HG03064 (cell line): ENCODE results near the gene STIL.
"Not testable (repeated sequence)": the region's sequence is repeated elsewhere in the genome, so short reads cannot be mapped to it uniquely, and the experiment has no call there.

Experiments used
- ATAC-seq: cut with Tn5 transposase; IDR thresholded peaks from one replicate; pipeline ENCODE4 v1.9.1; 2021; ENCODE audit warnings: low read depth; ENCODE audit not compliant: unreplicated experiment

STIL gene

DNA sequence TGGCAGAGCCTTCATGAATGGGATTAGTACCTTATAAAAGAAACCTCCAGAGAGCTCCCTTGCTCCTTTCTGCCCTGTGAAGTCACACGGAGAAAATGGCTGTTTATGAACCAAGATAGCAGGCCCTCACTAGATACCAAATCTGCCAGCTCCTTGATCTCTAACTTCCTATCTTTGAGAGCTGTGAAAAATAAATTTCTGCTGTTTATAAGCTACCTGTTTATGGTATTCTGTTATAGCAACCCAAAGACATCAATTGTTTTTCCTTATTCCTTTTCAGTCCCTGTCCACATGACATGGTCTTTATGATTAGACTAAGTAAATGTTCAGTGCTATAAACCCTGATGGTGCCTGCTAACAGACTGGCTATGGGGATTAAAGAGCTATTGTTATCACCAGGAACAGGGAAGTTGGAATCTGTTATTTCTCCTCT, 9.7 kb upstream of the STIL start:
- no peak for ATAC-seq

- ATAC-seq, result not testable (repeated sequence)
Measured at GRCh38 chr1:47319968-47320367, 6.0 kb upstream of the STIL start.

DNA sequence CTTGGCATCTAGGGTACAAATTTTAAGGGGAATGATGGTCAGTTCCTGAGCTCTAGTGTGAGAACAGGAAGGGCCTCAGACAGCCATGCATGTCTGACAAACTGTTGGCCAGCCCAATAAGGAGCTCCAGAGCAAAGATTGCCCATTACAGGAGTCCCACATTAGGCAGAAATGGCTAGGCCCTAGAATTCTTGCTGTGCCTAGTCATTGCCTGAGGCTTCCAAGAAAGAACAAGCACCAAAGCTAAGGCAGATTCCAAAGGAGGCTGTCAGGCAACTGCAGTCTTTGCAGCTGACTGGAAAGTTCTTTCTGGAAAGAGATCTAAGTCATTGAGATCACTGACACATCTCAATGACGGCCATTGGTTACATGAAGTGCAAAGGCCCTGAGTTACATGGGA, 3.9 kb upstream of the STIL start:
- ATAC-seq, result no peak

GRCh38 chr1:47309427-47309826, 4.5 kb downstream of the STIL start:
- no peak for ATAC-seq

- no peak for ATAC-seq
Measured at GRCh38 chr1:47302472-47302871, 11.5 kb downstream of the STIL start.

DNA sequence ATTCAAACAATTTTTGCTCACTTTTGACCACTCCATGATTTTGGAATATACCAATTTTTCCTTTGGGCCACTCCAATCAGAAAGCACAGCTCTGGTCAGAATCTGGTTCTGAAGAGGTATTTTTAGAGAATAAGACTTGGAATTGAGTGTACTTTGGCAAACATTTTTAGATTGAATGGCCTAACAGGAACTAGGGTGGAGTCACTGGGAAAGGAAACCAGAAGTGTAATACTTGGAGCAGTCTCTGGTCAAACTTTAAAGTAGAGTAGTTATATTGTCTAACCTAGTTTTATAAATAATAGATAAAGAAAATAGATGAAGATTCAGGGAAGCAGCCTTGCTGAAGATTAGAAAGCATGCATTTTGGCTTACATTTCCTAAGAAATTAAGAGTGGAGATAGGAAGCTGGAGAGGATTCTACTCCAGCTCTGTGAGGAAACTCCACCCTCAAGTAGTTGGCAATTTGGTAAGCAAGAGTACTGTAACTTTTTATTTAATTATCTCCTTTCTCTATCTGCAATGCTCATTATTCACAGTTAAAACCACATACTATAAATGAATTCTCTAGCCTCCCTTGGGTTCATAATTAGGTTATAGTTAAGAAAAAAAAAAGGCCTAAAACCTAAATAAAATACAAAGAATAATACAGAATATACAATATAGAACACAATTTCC, 15.8 kb downstream of the STIL start:
- no peak for ATAC-seq

DNA sequence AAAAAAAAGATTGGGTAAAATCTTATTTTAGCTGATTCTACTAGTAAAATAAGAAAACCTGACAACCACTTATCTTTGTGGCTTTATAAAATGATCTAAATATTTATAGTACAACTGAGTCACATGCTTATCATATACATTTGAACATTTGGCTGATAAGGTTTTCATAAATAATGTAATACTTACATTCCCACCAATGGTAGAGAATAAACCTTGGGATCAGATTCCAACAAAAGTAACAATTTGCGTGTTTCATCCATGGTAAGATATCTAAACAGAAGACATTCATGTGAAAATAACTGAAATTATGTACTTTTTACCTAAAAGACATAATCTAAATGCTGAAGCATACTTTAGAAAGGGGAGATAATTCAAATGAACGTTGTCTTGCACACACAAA, 18.4 kb downstream of the STIL start:
- ATAC-seq, result no peak

GRCh38 chr1:47294863-47295262, 19.1 kb downstream of the STIL start:
- ATAC-seq, result not testable (repeated sequence)

- ATAC-seq, result not testable (repeated sequence)
Measured at GRCh38 chr1:47288116-47288515, 25.8 kb downstream of the STIL start.

GRCh38 chr1:47280142-47280541, 33.8 kb downstream of the STIL start:
- ATAC-seq, result no peak

GRCh38 chr1:47276850-47277249, 37.1 kb downstream of the STIL start:
- ATAC-seq, result no peak

DNA sequence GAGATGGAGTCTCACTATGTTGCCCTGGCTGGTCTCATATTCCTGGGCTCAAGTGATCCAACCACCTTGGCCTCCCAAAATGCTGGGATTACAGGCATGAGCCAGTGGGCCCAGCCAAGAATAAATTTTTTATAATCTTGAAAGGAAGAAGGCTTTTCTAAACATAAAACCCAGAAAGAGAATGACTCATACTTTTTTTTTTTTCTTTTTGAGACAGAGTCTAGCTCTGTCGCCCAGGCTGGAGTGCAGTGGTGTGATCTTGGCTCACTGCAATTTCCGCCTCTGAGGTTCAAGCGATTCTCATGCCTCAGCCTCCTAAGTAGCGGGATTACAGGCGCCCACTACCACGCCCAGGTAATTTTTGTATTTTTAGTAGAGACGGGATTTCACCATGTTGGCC, 38.1 kb downstream of the STIL start:
- ATAC-seq, result not testable (repeated sequence)

- ATAC-seq, result not testable (repeated sequence)
Measured at GRCh38 chr1:47265529-47265928, 48.4 kb downstream of the STIL start.

DNA sequence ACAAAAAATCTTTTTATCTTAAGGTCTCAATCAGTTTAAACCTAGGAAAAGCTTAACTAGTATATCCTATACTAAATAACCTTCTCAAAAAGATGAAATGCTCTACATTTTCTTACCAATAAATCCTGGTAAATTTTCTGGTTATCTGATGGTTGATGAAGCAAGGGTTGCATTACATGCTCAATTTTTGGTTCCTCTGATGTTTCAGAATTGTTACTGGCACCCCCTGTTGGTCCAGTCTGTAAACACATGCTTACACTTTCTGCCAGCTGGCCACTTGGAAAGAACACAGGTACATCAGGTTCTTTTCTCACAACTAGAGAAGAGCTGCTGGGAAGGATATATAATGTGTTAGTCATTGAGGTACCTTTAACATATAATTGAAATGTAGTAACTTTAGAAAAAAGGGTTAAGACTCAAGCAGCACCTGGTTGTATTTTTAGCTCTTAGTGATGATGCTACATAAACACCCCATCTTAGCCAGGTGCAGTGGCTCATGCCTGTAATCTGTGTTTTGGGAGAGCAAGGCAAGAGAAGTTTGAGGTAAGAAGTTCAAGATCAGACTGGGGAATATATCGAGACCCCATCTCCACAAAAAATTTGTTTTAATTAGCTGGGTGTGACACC, 51.0 kb downstream of the STIL start:
- no peak for ATAC-seq

DNA sequence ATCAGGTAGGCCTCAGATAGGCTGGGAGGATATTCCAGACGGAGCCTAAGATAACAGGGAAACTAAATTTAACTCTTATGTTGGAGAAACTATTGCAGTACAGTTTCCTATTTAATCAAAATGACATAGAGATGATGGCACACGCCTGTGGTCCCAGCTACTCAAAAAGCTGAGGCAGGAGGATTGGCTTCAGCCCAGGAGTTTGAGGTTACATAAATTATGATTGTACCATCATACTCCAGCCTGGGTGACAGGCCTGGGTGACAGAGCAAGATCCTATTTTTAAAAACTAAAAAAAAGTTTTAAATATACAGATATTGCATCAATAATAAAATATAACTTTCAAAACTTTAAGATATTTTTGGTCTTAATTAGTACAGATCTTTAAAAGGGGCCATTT, 56.7 kb downstream of the STIL start:
- ATAC-seq, result no peak

GRCh38 chr1:47252795-47253194, 61.2 kb downstream of the STIL start:
- no peak for ATAC-seq

DNA sequence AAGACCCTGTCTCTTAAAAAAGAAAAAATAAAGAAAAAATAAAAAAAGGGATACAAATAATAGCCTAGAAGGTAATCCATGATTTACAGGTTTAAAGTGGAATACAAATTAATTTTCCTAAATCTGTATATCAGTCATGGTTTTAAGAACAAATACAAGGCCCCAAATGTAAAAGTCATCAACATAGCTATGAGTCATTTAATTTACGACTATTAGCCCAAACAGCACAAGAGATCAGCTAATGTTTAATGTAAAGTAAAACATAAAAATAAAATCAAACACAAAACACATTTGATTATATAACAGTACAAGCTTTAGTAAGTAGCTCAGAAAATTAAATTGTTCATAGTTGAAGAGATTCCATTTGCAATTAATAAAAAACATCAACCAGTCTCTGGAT, 61.6 kb downstream of the STIL start:
- no peak for ATAC-seq

GRCh38 chr1:47249755-47250154, 64.2 kb downstream of the STIL start:
- no peak for ATAC-seq

- ATAC-seq, result no peak
Measured at GRCh38 chr1:47244339-47244862, 69.5 kb downstream of the STIL start.

DNA sequence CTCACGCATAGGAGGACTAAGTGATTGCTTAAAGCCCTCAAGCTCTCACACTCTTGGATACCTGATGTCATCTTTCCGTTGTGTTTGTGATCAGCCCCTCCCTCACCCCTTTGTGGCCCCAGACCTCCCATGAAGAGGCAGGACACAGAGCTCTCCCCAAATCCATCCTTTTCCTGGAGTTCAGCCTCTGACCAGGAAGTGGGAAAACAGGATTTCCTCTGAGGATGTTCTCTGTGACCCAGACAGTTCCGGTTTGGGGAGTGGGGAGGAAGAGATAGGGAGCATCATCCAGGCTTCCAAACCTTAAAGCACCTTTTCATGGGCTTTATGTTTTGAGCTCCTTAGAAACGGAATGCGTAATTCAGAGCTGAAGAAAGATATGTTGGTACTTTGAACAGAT, 70.0 kb downstream of the STIL start:
- no peak for ATAC-seq

- ATAC-seq, result no peak
Measured at GRCh38 chr1:47241114-47242113, 72.5 kb downstream of the STIL start.
